Hepatocyte (in vitro differentiated cells): Measurements from ENCODE around the gene MUSK. TPM values are rescaled to one million over a fixed set of nuclear protein-coding genes. Genes with fewer than 3 reads are reported as not detected.

Experiments
- DNase-seq: peaks from one replicate; pipeline ENCODE4 v3.0.0-alpha.2; 2016; ENCODE audit warnings: low spot score
- H2AFZ ChIP-seq: fragments of 200-600 bp; sonication (generic); 2 replicates; pipeline ENCODE4 v1.6.0; 2016; ENCODE audit warnings: antibody characterized with exemption, mild to moderate bottlenecking
- H3K27ac ChIP-seq: fragments of 200-600 bp; sonication (generic); 2 replicates; pipeline ENCODE4 v1.5.1; 2016; ENCODE audit warnings: mild to moderate bottlenecking
- H3K27me3 ChIP-seq: fragments of 200-600 bp; sonication (generic); 2 replicates; pipeline ENCODE4 v1.6.1; 2016
- H3K36me3 ChIP-seq: fragments of 200-600 bp; sonication (generic); replicated peaks from 2 replicates; pipeline ENCODE4 v1.5.1; 2016; ENCODE audit warnings: low read depth; ENCODE audit not compliant: insufficient read depth
- H3K4me1 ChIP-seq: fragments of 200-600 bp; sonication (generic); 2 replicates; pipeline ENCODE4 v1.5.1; 2016; ENCODE audit warnings: mild to moderate bottlenecking, moderate library complexity; ENCODE audit not compliant: insufficient read depth
- H3K4me2 ChIP-seq: fragments of 200-600 bp; sonication (generic); 2 replicates; pipeline ENCODE4 v1.6.0; 2016
- H3K4me3 ChIP-seq: fragments of 200-600 bp; sonication (generic); 2 replicates; pipeline ENCODE4 v1.5.1; 2016; ENCODE audit warnings: mild to moderate bottlenecking
- H3K79me2 ChIP-seq: fragments of 200-600 bp; sonication (generic); 2 replicates; pipeline ENCODE4 v1.6.0; 2017; ENCODE audit warnings: mild to moderate bottlenecking
- H3K9me2 ChIP-seq: fragments of 200-600 bp; sonication (generic); replicated peaks from 2 replicates; pipeline ENCODE4 v1.6.0; 2017; ENCODE audit warnings: mild to moderate bottlenecking; ENCODE audit not compliant: insufficient read depth
- H3K9me3 ChIP-seq: fragments of 200-600 bp; sonication (generic); 2 replicates; pipeline ENCODE4 v1.5.1; 2016; ENCODE audit warnings: low read depth, mild to moderate bottlenecking
- H4K20me1 ChIP-seq: fragments of 200-600 bp; sonication (generic); 2 replicates; pipeline ENCODE4 v1.6.0; 2016; ENCODE audit warnings: mild to moderate bottlenecking; ENCODE audit not compliant: insufficient read depth, poor library complexity, severe bottlenecking
- EZH2 ChIP-seq: fragments of 200-600 bp; sonication (generic); IDR thresholded peaks from 2 replicates; pipeline ENCODE4 v1.6.1; 2016; ENCODE audit warnings: antibody characterized with exemption, mild to moderate bottlenecking, borderline replicate concordance
- EZH2phosphoT487 ChIP-seq: fragments of 200-600 bp; sonication (generic); IDR thresholded peaks from one replicate; pipeline ENCODE4 v1.6.1; 2018; ENCODE audit warnings: antibody characterized with exemption, mild to moderate bottlenecking, low read depth, moderate library complexity; ENCODE audit not compliant: unreplicated experiment, severe bottlenecking
- WGBS: methylation state at CpG from one replicate; pipeline ENCODE4 v1.1.6; 2016; ENCODE audit warnings: low lambda C conversion rate; ENCODE audit errors: missing lambda C conversion rate; 5-methylcytosine and 5-hydroxymethylcytosine counted together
- polyA plus RNA-seq: library from polyadenylated mRNA; unstranded; fragments of >200 nt; fragmentation: Nextera tagmentation; extraction: Ambion mirVana; gene quantifications from 2 replicates; pipeline ENCODE4 v1.2.1, GENCODE V29; 2016
- total RNA-seq: library from RNA; depleted of rRNA; stranded (reverse); fragments of >200 nt; gene quantifications from 2 replicates; pipeline ENCODE4 v1.2.3, GENCODE V29; 2014
- TF ChIP-seq, protein P1 (sequence below): fragments of 200-600 bp; sonication (generic); IDR thresholded peaks from 2 replicates; pipeline ENCODE4 v1.5.1; 2016; ENCODE audit warnings: antibody characterized with exemption, mild to moderate bottlenecking; ENCODE audit not compliant: poor library complexity

Gene MUSK
- total and polyA plus RNA-seq, 2 experiments from 2014 or later = 0.47 TPM; not detected in 1

DNA sequence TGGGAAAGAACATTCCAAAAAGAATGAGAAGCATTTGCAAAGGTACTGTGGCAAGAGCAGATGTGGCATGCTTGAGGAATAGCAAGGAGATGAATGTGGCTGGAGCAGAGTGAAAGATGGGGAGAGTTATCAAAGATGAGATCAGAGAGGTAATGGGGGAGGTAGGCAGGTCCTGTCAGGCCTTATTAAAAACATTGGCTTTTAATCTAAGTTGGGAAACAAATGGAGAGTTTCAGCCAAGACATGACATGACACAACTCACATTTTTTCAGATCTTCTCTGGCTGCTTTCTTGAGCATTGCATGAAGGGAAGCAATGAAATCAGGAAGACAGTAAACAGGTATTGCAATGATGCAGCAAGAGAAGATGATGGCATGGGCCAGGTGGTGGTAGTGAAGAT is 120.3 kb downstream of the MUSK start:
- Histone ChIP-seq H3K4me1 (no peaks in the 10 kb centered on the region), H4K20me1 (no peaks in the 10 kb centered on the region), H3K36me3 (no peaks in the 10 kb centered on the region), H3K9me3 (no peaks in the 10 kb centered on the region), H3K79me2 (no peaks in the 10 kb centered on the region), H3K4me2 (no peak overlapping the region), H3K27ac (no peak overlapping the region), H2AFZ (no peak overlapping the region), H3K4me3 (no peak overlapping the region), H3K9me2 (no peaks in the 10 kb centered on the region), H3K27me3 (no peaks in the 10 kb centered on the region)
- TF ChIP-seq EZH2phosphoT487 (no peak), EZH2 (no peak)
- TF ChIP-seq, protein P1, sequence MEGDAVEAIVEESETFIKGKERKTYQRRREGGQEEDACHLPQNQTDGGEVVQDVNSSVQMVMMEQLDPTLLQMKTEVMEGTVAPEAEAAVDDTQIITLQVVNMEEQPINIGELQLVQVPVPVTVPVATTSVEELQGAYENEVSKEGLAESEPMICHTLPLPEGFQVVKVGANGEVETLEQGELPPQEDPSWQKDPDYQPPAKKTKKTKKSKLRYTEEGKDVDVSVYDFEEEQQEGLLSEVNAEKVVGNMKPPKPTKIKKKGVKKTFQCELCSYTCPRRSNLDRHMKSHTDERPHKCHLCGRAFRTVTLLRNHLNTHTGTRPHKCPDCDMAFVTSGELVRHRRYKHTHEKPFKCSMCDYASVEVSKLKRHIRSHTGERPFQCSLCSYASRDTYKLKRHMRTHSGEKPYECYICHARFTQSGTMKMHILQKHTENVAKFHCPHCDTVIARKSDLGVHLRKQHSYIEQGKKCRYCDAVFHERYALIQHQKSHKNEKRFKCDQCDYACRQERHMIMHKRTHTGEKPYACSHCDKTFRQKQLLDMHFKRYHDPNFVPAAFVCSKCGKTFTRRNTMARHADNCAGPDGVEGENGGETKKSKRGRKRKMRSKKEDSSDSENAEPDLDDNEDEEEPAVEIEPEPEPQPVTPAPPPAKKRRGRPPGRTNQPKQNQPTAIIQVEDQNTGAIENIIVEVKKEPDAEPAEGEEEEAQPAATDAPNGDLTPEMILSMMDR = no peak
- no peak for DNase-seq

DNA sequence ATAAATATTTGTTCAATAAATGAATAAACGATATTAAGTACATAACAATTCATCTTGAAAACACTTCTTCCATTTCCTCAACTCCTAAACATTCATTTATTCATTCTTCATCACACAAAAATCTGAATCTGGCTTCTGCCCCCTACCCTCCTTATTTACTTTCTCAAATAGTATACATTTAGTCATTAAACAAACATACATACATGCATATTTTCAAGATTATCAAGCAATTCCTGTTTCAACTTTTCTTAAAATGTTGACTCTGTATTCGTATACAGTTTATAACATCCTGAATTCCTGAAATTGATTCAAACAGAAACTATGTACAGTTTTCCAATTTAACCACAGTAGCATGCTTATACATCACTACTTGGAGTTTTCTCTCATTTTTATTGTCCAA is 129.0 kb downstream of the MUSK start:
- 44% methylated on average over 2 of the region's 2 CpGs for WGBS
- TF ChIP-seq, protein P1 = no peak
- TF ChIP-seq EZH2phosphoT487 = no peak
- Histone ChIP-seq H3K4me3 (no peak overlapping the region), H2AFZ (no peak overlapping the region), H4K20me1 (no peaks in the 10 kb centered on the region), H3K9me2 (no peaks in the 10 kb centered on the region), H3K4me1 (no peaks in the 10 kb centered on the region), H3K27ac (no peak overlapping the region), H3K9me3 (no peaks in the 10 kb centered on the region), H3K79me2 (no peaks in the 10 kb centered on the region), H3K27me3 (no peaks in the 10 kb centered on the region), H3K4me2 (no peak overlapping the region), H3K36me3 (no peaks in the 10 kb centered on the region)
- no peak for DNase-seq

DNA sequence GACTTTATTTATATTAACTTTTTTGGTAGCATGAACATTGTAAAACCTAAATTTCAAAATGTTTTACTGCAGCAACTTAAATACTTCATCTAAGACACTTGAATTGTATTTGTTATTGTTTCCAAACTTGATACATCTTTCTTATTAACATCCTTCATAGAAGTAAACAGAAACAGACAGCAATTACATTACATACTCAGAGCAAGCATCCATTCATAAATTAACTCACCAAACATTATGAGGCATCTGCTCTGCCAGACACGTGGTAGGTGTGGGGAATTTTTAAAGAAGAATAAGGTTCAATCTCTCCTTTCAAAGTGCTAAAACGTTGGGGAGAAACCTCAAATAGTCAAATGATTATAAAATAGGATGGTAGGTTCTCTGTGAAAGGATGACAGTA is 130.8 kb downstream of the MUSK start:
- Histone ChIP-seq H2AFZ (no peak overlapping the region), H4K20me1 (no peaks in the 10 kb centered on the region), H3K27me3 (no peaks in the 10 kb centered on the region), H3K79me2 (no peaks in the 10 kb centered on the region), H3K9me2 (no peaks in the 10 kb centered on the region), H3K4me3 (no peak overlapping the region), H3K36me3 (no peaks in the 10 kb centered on the region), H3K27ac (no peak overlapping the region), H3K4me1 (no peaks in the 10 kb centered on the region), H3K4me2 (no peak overlapping the region), H3K9me3 (no peaks in the 10 kb centered on the region)
- DNase-seq = no peak
- 42% methylated on average over 2 of the region's 2 CpGs for WGBS
- TF ChIP-seq EZH2phosphoT487 (no peak), EZH2 (no peak)
- TF ChIP-seq, protein P1 = no peak

DNA sequence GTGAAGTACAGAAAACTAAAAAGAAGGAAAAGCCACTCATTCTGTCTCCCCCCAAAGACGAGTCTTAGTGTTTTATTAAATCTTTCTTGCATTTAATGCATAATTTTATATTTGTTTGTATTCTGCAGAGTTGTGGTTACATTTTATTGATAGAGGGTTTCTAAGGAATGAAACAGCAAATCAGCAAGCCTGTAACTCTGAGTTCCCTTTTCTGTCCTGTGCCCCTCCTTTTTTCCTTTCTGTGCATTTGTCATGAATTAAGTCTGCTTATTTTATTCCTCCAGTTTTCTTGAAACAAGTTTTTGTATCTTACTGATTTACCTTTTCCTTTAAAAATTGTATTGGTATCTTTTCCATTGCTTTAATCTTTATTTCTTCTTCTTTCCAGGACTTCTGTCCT is 132.8 kb downstream of the MUSK start:
- no peaks in the 10 kb centered on the region for H3K27me3 ChIP-seq
- TF ChIP-seq, protein P1 = no peak
- TF ChIP-seq EZH2phosphoT487 (no peak), EZH2 (no peak)
- H3K4me2 ChIP-seq = no peak overlapping the region

More for the DNA sequence above, 132.8 kb downstream of the MUSK start:
- H3K9me2 ChIP-seq = no peaks in the 10 kb centered on the region
- H3K4me1 ChIP-seq = no peaks in the 10 kb centered on the region
- no peak overlapping the region for H2AFZ ChIP-seq
- H4K20me1 ChIP-seq = no peaks in the 10 kb centered on the region
- H3K36me3 ChIP-seq = no peaks in the 10 kb centered on the region
- no peak for DNase-seq
- no peak overlapping the region for H3K27ac ChIP-seq
- H3K79me2 ChIP-seq = no peaks in the 10 kb centered on the region
- WGBS = 84% methylated on average over 1 of the region's 1 CpG
- H3K9me3 ChIP-seq = no peaks in the 10 kb centered on the region
- H3K4me3 ChIP-seq = no peak overlapping the region
